SK-N-SH (cell line): ENCODE results near the gene ZIC2. TPM values are rescaled to one million over a fixed set of nuclear protein-coding genes. Genes with fewer than 3 reads are reported as not detected.

ENCODE experiments used
- CTCF ChIA-PET: fragments of 300-600, 350-600 bp; formaldehyde crosslinking; extraction: SDS; loops from one replicate; lab custom pipeline; 2021; lab: Yijun Ruan, JAX
- POLR2A ChIA-PET: fragments of 350-600 bp; sonication (Branson Sonifier 250); formaldehyde crosslinking; extraction: SDS; loops from one replicate; lab custom pipeline; 2020; ENCODE audit warnings: antibody characterized with exemption, inconsistent platforms; lab: Yijun Ruan, JAX
- DNase-seq: peaks from one replicate; pipeline ENCODE4 v3.0.0; 2012
- H2AFZ ChIP-seq: fragments of 200-600 bp; sonication (generic); 2 replicates; pipeline ENCODE4 v1.8.1; 2016; ENCODE audit warnings: antibody characterized with exemption, mild to moderate bottlenecking, low read depth
- H3F3A ChIP-seq: fragments of 200-600 bp; sonication (generic); replicated peaks from 2 replicates; pipeline ENCODE3; 2016; ENCODE audit warnings: antibody characterized with exemption, mild to moderate bottlenecking; ENCODE audit not compliant: insufficient read depth
- H3K27ac ChIP-seq, 2 experiments: fragments of 200-500 bp in 1 of 2; fragments of 200-600 bp in 1 of 2; sonication (Bioruptor generic) in 1 of 2; sonication (generic), shearing (Covaris generic) in 1 of 2; 2 replicates each; pipeline versions ENCODE4 v1.5.1 to v1.6.1; 2014 to 2016; ENCODE audit warnings: low read depth in 2 of 2, inconsistent platforms in 1 of 2, low read length in 1 of 2, mild to moderate bottlenecking in 1 of 2, mixed read lengths in 1 of 2
- H3K27me3 ChIP-seq: fragments of 200-600 bp; sonication (generic), shearing (Covaris generic); 2 replicates; pipeline ENCODE4 v1.6.1; 2016; ENCODE audit warnings: mixed run types; ENCODE audit not compliant: insufficient read depth
- H3K36me3 ChIP-seq, 2 experiments: fragments of 200-500 bp in 1 of 2; fragments of 200-600 bp in 1 of 2; sonication (Bioruptor generic) in 1 of 2; sonication (generic) in 1 of 2; replicated peaks in 1 of 2; 2 replicates each; pipeline versions ENCODE3 to v1.5.1; 2014 to 2016; ENCODE audit warnings: low read length in 1 of 2, mild to moderate bottlenecking in 1 of 2; ENCODE audit not compliant: insufficient read depth in 2 of 2, control insufficient read depth in 1 of 2
- H3K4me1 ChIP-seq, 2 experiments: fragments of 200-500 bp in 1 of 2; fragments of 200-600 bp in 1 of 2; sonication (Bioruptor generic) in 1 of 2; sonication (generic), shearing (Covaris generic) in 1 of 2; 2 replicates each; pipeline versions ENCODE4 v1.5.1 to v1.6.1; 2014 to 2016; ENCODE audit warnings: low read depth in 1 of 2, low read length in 1 of 2, mixed run types in 1 of 2; ENCODE audit not compliant: insufficient read depth in 2 of 2, control insufficient read depth in 1 of 2
- H3K4me2 ChIP-seq: fragments of 200-600 bp; sonication (generic), shearing (Covaris generic); 2 replicates; pipeline ENCODE4 v1.6.1; 2017; ENCODE audit warnings: mixed run types
- H3K4me3 ChIP-seq, 2 experiments: fragments of 200-500 bp in 1 of 2; fragments of 200-600 bp in 1 of 2; sonication (Bioruptor generic) in 1 of 2; sonication (generic), shearing (Covaris generic) in 1 of 2; 2 replicates each; pipeline versions ENCODE4 v1.5.1 to v1.8.1; 2014 to 2016; ENCODE audit warnings: low read depth in 2 of 2, inconsistent platforms in 1 of 2, low read length in 1 of 2, mild to moderate bottlenecking in 1 of 2, mixed read lengths in 1 of 2, moderate library complexity in 1 of 2
- H3K79me2 ChIP-seq: fragments of 200-600 bp; sonication (generic); 2 replicates; pipeline ENCODE4 v1.8.1; 2017; ENCODE audit warnings: mild to moderate bottlenecking; ENCODE audit not compliant: insufficient read depth
- H3K9ac ChIP-seq: fragments of 200-600 bp; sonication (generic); 2 replicates; pipeline ENCODE4 v1.6.1; 2017; ENCODE audit warnings: mixed run types
- H3K9me2 ChIP-seq: fragments of 200-600 bp; sonication (generic); 2 replicates; pipeline ENCODE4 v1.6.1; 2017; ENCODE audit warnings: mixed run types
- H3K9me3 ChIP-seq: fragments of 200-600 bp; sonication (generic); 2 replicates; pipeline ENCODE4 v1.6.1; 2017; ENCODE audit warnings: mixed run types, mild to moderate bottlenecking, moderate library complexity
- H4K20me1 ChIP-seq: fragments of 200-600 bp; sonication (generic); 2 replicates; pipeline ENCODE4 v1.6.1; 2017; ENCODE audit warnings: mild to moderate bottlenecking, mixed run types; ENCODE audit not compliant: insufficient read depth
- ELF1 ChIP-seq: IDR thresholded peaks from 2 replicates; pipeline ENCODE4 v1.4.0; 2012
- EP300 ChIP-seq, 2 experiments: IDR thresholded peaks; 2 replicates each; pipeline versions ENCODE4 v1.4.0 to v1.6.1; 2012; ENCODE audit warnings: borderline replicate concordance in 1 of 2, low read depth in 1 of 2, low read length in 1 of 2
- EZH2phosphoT487 ChIP-seq: fragments of 200-600 bp; sonication (generic); IDR thresholded peaks from 2 replicates; pipeline ENCODE4 v1.6.1; 2017; ENCODE audit warnings: low read depth, mixed run types, mild to moderate bottlenecking, antibody characterized with exemption, moderate library complexity, borderline replicate concordance
- FOSL2 ChIP-seq: IDR thresholded peaks from 2 replicates; pipeline ENCODE4 v1.4.0; 2012; ENCODE audit warnings: low read depth, mild to moderate bottlenecking, moderate library complexity, borderline replicate concordance
- FOXM1 ChIP-seq: IDR thresholded peaks from 2 replicates; pipeline ENCODE4 v1.4.0; 2012; ENCODE audit warnings: low read depth, mild to moderate bottlenecking
- GABPA ChIP-seq: IDR thresholded peaks from 2 replicates; pipeline ENCODE4 v1.4.0; 2012; ENCODE audit warnings: low read depth, mild to moderate bottlenecking
- JUND ChIP-seq: IDR thresholded peaks from 2 replicates; pipeline ENCODE4 v1.4.0; 2012
- MAX ChIP-seq: IDR thresholded peaks from 2 replicates; pipeline ENCODE4 v1.4.0; 2012; ENCODE audit warnings: low read depth
- MEF2A ChIP-seq: IDR thresholded peaks from 2 replicates; pipeline ENCODE4 v1.4.0; 2012; ENCODE audit warnings: low read depth, borderline replicate concordance
- MXI1 ChIP-seq: IDR thresholded peaks from 2 replicates; pipeline ENCODE4 v1.6.1; 2012; ENCODE audit warnings: mild to moderate bottlenecking, low read depth, low read length, improper control_type of control experiment
- NRF1 ChIP-seq: IDR thresholded peaks from 2 replicates; pipeline ENCODE4 v1.6.1; 2012; ENCODE audit warnings: low read depth, mild to moderate bottlenecking, low read length
- POLR2AphosphoS5 ChIP-seq: IDR thresholded peaks from 2 replicates; pipeline ENCODE4 v1.6.1; 2012; ENCODE audit warnings: low read depth, low read length
- RAD21 ChIP-seq: IDR thresholded peaks from 2 replicates; pipeline ENCODE4 v1.6.1; 2012; ENCODE audit warnings: mild to moderate bottlenecking, low read length
- SIN3A ChIP-seq: IDR thresholded peaks from 2 replicates; pipeline ENCODE4 v1.6.1; 2012; ENCODE audit warnings: low read depth, mild to moderate bottlenecking, low read length, moderate library complexity, borderline replicate concordance
- SMC3 ChIP-seq: IDR thresholded peaks from 2 replicates; pipeline ENCODE4 v1.6.1; 2012; ENCODE audit warnings: low read depth, low read length, improper control_type of control experiment
- TAF1 ChIP-seq: IDR thresholded peaks from 2 replicates; pipeline ENCODE4 v1.6.1; 2012; ENCODE audit warnings: low read depth, mild to moderate bottlenecking, low read length, moderate library complexity, borderline replicate concordance
- TEAD4 ChIP-seq: IDR thresholded peaks from 2 replicates; pipeline ENCODE4 v1.4.0; 2012; ENCODE audit warnings: mild to moderate bottlenecking, borderline replicate concordance; ENCODE audit not compliant: insufficient read depth
- WGBS: methylation state at CpG from one replicate; pipeline ENCODE4 v1.1.6; 2017; ENCODE audit warnings: low lambda C conversion rate; 5-methylcytosine and 5-hydroxymethylcytosine counted together
- polyA plus RNA-seq, 3 experiments: library from polyadenylated mRNA; depleted of rRNA; stranded (reverse); fragments of >200 nt; gene quantifications; 2 replicates each; pipeline ENCODE4 v1.2.3, GENCODE V29; 2012
- TF ChIP-seq, protein P1 (sequence below): fragments of 150-350 bp; IDR thresholded peaks from 2 replicates; pipeline ENCODE4 v1.6.1; 2016; ENCODE audit warnings: mild to moderate bottlenecking, low read depth, low read length

Gene ZIC2
- polyA plus RNA-seq, 1 of the 3 experiments (the other 2 are of a cell fraction): not detected

DNA sequence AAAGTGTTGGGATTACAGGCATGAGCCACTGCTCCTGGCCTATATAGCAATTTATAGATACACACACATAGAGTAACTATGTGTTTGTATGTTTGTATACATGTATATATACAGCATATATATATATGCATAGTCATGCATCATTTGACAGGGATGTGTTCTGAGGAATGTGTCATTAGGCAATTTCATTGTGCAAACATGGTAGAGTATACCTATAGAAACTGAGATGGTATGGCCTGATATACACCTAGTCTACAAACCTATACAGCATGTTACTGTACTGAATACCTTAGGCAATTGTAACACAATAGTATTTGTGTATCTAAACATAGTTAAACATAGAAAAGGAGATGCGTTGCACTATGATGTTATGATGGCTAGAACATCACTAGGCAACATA, 54.4 kb downstream of the ZIC2 start:
- H3K4me1 ChIP-seq: no peaks in the 10 kb centered on the region; a peak in 1 of 4 replicates
- H3K9ac ChIP-seq: no peak overlapping the region
- no peaks in the 10 kb centered on the region for H3K9me2 ChIP-seq
- DNase-seq: no peak
- no peaks in the 10 kb centered on the region for H3K9me3 ChIP-seq
- H3K4me3 ChIP-seq: no peak overlapping the region
- H3F3A ChIP-seq: no peaks in the 10 kb centered on the region
- CTCF ChIA-PET: no interaction called here
- POLR2A ChIA-PET: no interaction called here
- no peaks in the 10 kb centered on the region for H3K36me3 ChIP-seq
- no peak overlapping the region for H3K4me2 ChIP-seq
- H3K27me3 ChIP-seq: no peaks in the 10 kb centered on the region
- WGBS: 90% methylated on average over 1 of the region's 1 CpG
- no peaks in the 10 kb centered on the region for H4K20me1 ChIP-seq
- H3K27ac ChIP-seq: no peak overlapping the region
- no peak overlapping the region for H2AFZ ChIP-seq
- no peaks in the 10 kb centered on the region for H3K79me2 ChIP-seq
- TF ChIP-seq JUND: no peak
- no peak for TF ChIP-seq TAF1
- TF ChIP-seq ELF1: no peak
- no peak for TF ChIP-seq SIN3A
- no peak for TF ChIP-seq FOXM1
- no peak for TF ChIP-seq MEF2A
- TF ChIP-seq TEAD4: no peak
- no peak for TF ChIP-seq MAX
- TF ChIP-seq SMC3: no peak
- TF ChIP-seq RAD21: no peak
- TF ChIP-seq POLR2AphosphoS5: no peak
- TF ChIP-seq NRF1: no peak
- no peak for TF ChIP-seq GABPA
- no peak for TF ChIP-seq FOSL2
- no peak for TF ChIP-seq EP300 (IDR thresholded peaks at IDR 0.05; ENCODE audit: borderline replicate concordance in 1 of 2, low read depth in 1 of 2, low read length in 1 of 2)
- no peak for TF ChIP-seq MXI1
- no peak for TF ChIP-seq EZH2phosphoT487
- TF ChIP-seq, protein P1, sequence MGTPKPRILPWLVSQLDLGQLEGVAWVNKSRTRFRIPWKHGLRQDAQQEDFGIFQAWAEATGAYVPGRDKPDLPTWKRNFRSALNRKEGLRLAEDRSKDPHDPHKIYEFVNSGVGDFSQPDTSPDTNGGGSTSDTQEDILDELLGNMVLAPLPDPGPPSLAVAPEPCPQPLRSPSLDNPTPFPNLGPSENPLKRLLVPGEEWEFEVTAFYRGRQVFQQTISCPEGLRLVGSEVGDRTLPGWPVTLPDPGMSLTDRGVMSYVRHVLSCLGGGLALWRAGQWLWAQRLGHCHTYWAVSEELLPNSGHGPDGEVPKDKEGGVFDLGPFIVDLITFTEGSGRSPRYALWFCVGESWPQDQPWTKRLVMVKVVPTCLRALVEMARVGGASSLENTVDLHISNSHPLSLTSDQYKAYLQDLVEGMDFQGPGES: no peak
- TF ChIP-seq, all 33 proteins: peak for 0

Other genes with a start within 250 kb of the ZIC2 start
- gene ZIC5, start 10.0 kb upstream of the ZIC2 start, polyA plus RNA-seq (2012; rRNA removed): not detected in 2 replicates
- gene PCCA, start 107.3 kb downstream of the ZIC2 start, polyA plus RNA-seq (2012; rRNA removed): 6.8 and 7.3 TPM in 2 replicates